Activated naive CD4-positive, alpha-beta T cell treated with anti-CD3 and anti-CD28 coated beads, Interleukin-2, amount 50 U/mL, for 72 hours (primary cell): Measurements from ENCODE around the gene C19orf33. TPM values are rescaled to one million over a fixed set of nuclear protein-coding genes. Genes with fewer than 3 reads are reported as not detected.
"Not testable (repeated sequence)": the region's sequence is repeated elsewhere in the genome, so short reads cannot be mapped to it uniquely, and the experiment has no call there.

Source experiments
- ATAC-seq, 2 donors: fragments of 150-1000 bp; cut with Tn5 transposase; 2 replicates each; pipeline ENCODE4 v1.10.0; 2021; ENCODE audit warnings: mild to moderate bottlenecking in 2 of 2, moderate library complexity in 2 of 2
- DNase-seq, 2 donors: peaks; one replicate each; pipeline ENCODE4 v3.0.0; 2021 to 2022; ENCODE audit warnings: low spot score in 2 of 2
- H3K27ac Mint-ChIP-seq, 2 donors: one replicate each; pipeline ENCODE4 v1.8.0; 2022; ENCODE audit warnings: mild to moderate bottlenecking in 2 of 2, mixed read lengths in 2 of 2
- H3K36me3 Mint-ChIP-seq, 2 donors: one replicate each; pipeline ENCODE4 v1.8.0; 2022; ENCODE audit warnings: mixed read lengths in 2 of 2
- H3K9me3 Mint-ChIP-seq, 2 donors: one replicate each; pipeline ENCODE4 v1.8.0; 2022; ENCODE audit warnings: mixed read lengths in 2 of 2
- total RNA-seq, 2 donors: library from RNA; stranded (reverse); gene quantifications; one replicate each; pipeline ENCODE4 v1.2.3, GENCODE V29; 2022

Gene C19orf33
- total RNA-seq = not detected

DNA sequence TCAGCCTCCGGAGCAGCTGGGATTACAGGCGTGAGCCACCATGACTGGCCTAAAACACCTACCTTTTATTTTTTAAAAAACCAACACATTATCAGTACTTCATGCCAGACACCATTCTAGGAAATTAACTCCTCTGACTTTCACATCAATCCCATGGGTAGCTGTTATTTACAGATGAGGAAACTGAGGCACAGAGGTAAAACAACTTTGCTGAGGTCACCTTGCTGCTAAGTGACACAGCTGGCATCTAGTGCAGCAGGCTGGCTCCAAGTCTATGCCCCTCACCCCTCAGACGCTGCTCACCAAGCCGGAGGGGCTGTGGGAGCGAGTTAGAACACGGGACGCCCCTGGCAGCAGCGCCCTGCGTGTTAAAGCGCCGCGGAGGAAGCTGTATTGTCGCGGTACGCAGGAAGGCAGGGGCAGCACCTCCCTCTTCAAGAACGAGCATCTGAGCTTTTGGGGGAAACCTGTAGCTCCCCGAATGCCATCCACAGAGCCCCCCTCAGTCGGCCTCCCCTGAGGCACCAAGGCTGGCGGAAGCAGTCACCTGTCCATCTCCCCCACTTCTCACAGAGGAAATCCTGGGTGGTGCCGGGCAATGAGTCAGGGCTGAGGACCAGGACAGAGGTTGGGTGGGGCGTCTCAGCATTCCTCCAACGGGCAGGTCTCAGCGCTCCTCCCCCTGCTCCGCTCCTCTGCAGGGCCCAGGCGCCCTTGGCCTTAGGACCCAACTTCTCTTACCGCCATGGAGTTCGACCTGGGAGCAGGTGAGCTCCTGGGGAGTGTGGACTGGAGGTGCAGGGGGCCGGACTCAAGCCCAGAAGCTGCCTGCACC is at the start of gene C19orf33:
Gene C19orf33 (plus strand): TSS at position 735 of the 835 bp plus-strand sequence. CDS start 11 bp downstream, at position 746.
- ATAC-seq (no peak), DNase-seq (no peak)
- Mint-ChIP-seq H3K36me3 (no peaks in the 10 kb centered on the region), H3K9me3 (no peaks in the 10 kb centered on the region), H3K27ac (no peak within 1 kb of the TSS)

DNA sequence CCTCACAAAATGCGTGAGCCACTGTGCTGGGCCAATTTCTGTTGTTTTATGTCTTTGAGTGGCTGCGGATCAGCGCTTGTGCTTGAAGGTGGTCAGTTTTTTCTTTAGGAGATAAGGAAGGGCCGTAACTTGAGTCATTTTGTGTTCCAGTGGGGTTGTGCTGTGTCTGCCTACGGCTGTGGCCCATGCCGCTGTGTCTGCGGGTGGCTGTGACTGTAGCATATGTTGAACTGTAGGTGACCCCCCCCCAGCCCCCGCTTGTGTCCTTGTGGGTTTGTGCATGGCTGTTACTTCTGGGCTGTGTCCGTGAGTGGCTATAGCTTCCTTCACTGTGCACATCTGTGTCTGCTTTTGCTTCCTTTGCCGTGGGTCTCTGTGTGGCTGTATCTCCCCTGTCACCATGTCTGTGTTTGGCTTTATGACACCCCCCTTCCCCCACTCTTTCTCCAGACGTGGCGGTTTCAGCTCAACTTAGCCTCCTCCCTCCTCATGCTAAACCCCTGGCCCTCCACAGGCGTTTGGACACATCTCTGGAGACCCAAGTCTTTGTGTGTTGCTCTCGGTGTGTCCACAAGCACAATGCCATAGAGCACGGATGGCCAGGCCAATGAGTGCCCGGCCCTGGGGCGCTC is 48.6 kb upstream of the C19orf33 start:
- no peaks in the 10 kb centered on the region for H3K36me3 Mint-ChIP-seq
- H3K27ac Mint-ChIP-seq = no peak overlapping the region
- no peaks in the 10 kb centered on the region for H3K9me3 Mint-ChIP-seq
- DNase-seq (no peak), ATAC-seq (no peak)

GRCh38 chr19:38261942-38262341 is 42.1 kb upstream of the C19orf33 start:
- not testable (repeated sequence) for H3K27ac Mint-ChIP-seq, DNase-seq, H3K9me3 Mint-ChIP-seq, ATAC-seq, H3K36me3 Mint-ChIP-seq

- no peak for ATAC-seq
- H3K9me3 Mint-ChIP-seq = no peaks in the 10 kb centered on the region
- peak overlapping the region in 1 of 2 donors; percentile 89 for H3K27ac Mint-ChIP-seq
Measured at GRCh38 chr19:38262585-38263268, 41.3 kb upstream of the C19orf33 start.

GRCh38 chr19:38263689-38264485 is 40.2 kb upstream of the C19orf33 start:
- peak; percentile 83 to 88 for DNase-seq
- Mint-ChIP-seq H3K9me3 (no peaks in the 10 kb centered on the region), H3K36me3 (peaks cover 5 to 10% of the 10 kb centered on the region in 2 donors), H3K27ac (peak overlapping the region; percentile 89 to 94)
- peak; percentile 87 to 91 for ATAC-seq

More at GRCh38 chr19:38262585-38263268, 41.3 kb upstream of the C19orf33 start:
- DNase-seq = no peak
- H3K36me3 Mint-ChIP-seq = peaks cover 5 to 10% of the 10 kb centered on the region in 2 donors

- Mint-ChIP-seq H3K9me3 (no peaks in the 10 kb centered on the region), H3K36me3 (peaks cover 5 to 10% of the 10 kb centered on the region in 2 donors), H3K27ac (peak within 1 kb of the TSS; percentile 89 to 94)
- no peak for DNase-seq
- ATAC-seq = peak; percentile 46 to 53
Measured at GRCh38 chr19:38264486-38265212, 39.4 kb upstream of the C19orf33 start, which contains the start of gene SPINT2. SPINT2 (plus strand) TSS chr19:38264573; CDS start chr19:38264893, 320 bp downstream.

DNA sequence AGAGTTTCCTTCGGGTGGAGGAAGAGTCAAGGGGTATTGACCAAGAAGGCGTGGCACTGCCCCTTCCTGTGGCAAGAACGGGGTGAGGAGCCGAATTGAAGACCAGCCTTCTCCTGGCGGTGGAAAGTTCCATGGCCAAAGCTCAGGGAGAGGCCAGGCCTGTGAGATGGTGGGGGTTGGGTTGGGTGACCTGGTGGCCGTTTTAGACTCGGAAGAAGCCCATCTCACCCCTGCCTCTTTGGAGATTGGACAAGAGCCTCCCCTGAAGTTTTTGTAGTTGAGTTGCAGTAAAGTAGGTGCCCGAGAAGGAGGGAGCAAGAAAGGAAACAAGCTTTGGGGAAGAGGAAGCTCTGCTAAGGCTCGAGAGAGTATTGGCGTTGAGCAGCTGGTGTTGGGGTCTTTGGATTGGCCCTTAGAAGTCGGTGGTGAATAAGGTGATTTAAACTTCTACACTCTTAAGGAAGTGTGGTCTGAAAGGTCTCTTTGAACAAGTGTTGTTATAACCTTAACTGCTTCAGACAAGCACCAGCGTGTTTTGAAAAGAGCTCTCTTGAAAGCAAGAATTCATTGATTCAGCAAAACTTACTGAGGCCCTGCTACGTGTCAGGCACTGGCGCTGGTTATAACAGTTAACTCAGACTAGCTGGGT is 38.7 kb upstream of the C19orf33 start:
- DNase-seq = no peak
- no peaks in the 10 kb centered on the region for H3K9me3 Mint-ChIP-seq
- peaks cover 5 to 10% of the 10 kb centered on the region in 2 donors for H3K36me3 Mint-ChIP-seq
- ATAC-seq = no peak
- H3K27ac Mint-ChIP-seq = peak overlapping the region; percentile 24 to 89

DNA sequence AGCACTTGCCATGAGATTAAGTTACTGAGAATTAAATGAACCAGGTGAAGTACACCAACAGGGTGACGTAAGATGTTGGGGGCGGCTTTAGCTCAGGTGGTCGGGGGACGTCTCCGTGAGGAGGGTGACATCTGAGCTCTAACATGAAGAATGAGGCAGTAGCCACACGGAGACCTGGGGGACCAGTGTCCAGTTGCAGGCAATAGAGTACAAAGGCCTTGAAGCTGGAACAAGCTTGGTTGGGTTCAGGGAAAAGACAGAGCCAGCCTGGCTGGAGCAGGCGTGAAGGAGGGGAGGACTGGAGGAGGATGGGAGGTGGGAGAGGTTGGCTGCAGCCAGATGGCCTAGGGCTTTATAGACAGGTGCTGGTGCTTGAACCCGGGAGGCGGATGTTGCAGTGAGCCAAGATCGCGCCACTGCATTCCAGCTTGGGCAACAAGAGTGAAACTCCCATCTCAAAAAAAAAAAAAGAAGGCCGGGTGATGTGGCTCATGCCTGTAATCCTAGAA is 38.1 kb upstream of the C19orf33 start:
- peak overlapping the region; percentile 62 to 89 for H3K27ac Mint-ChIP-seq
- no peak for ATAC-seq
- DNase-seq = no peak
- no peaks in the 10 kb centered on the region for H3K9me3 Mint-ChIP-seq
- H3K36me3 Mint-ChIP-seq = peaks cover 5 to 10% of the 10 kb centered on the region in 2 donors

- no peak for DNase-seq
- Mint-ChIP-seq H3K36me3 (peaks cover 5 to 10% of the 10 kb centered on the region in 2 donors), H3K27ac (peak overlapping the region in 1 of 2 donors; percentile 33), H3K9me3 (no peaks in the 10 kb centered on the region)
- no peak for ATAC-seq
Measured at GRCh38 chr19:38266981-38267597, 37.0 kb upstream of the C19orf33 start.

GRCh38 chr19:38267761-38268483 is 36.1 kb upstream of the C19orf33 start:
- Mint-ChIP-seq H3K27ac (peak overlapping the region in 1 of 2 donors; percentile 33), H3K9me3 (no peaks in the 10 kb centered on the region), H3K36me3 (peaks cover 5 to 10% of the 10 kb centered on the region in 2 donors)
- no peak for ATAC-seq
- DNase-seq = no peak

DNA sequence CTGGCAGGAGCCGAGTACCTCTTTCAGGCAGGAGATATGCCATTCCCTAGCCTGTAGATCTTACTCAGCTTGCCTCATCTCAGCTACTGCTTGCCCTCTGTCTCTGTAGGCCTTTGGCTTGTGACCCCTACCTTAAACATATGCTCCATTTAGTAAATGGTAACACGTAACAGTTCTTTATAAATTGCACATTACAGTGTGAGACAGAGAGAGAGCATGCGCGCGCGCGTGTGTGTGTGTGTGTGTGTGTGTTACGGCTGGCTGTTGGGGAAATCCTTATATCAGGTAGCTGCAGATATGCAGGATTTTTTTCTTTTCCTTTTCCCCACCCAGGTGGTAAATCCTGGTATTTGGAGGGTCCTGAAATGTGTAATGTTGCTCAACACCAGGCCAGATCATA is 35.5 kb upstream of the C19orf33 start:
- DNase-seq (no peak), ATAC-seq (no peak)
- Mint-ChIP-seq H3K36me3 (peaks cover 5 to 10% of the 10 kb centered on the region in 2 donors), H3K9me3 (no peaks in the 10 kb centered on the region), H3K27ac (no peak overlapping the region)

GRCh38 chr19:38270587-38271167 is 33.4 kb upstream of the C19orf33 start:
- H3K27ac Mint-ChIP-seq = no peak overlapping the region

DNA sequence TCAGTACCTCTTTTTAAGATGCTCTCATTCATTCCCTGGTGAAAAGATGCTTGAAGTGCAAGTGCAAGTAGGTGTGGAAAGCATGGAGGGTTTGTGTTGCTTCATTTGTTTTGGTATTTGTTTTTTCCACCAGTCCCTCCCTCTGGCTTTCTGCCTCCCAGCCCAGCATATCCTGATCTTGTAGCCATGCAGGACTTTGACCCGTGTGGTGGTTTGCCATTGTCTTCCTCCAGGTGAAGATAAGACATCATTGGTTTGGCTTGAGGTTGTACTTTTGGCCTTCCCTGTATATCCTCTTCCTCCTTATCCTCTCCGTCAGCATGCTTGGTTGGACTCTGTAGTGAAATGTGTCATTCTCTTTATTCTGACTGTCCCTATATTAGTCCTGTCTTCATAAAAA is 30.6 kb upstream of the C19orf33 start:
- Mint-ChIP-seq H3K9me3 (no peaks in the 10 kb centered on the region), H3K27ac (no peak overlapping the region), H3K36me3 (no peaks in the 10 kb centered on the region)
- DNase-seq (no peak), ATAC-seq (no peak)

More at GRCh38 chr19:38270587-38271167, 33.4 kb upstream of the C19orf33 start:
- H3K9me3 Mint-ChIP-seq = no peaks in the 10 kb centered on the region
- ATAC-seq = no peak
- no peak for DNase-seq
- peaks cover 0 to 2% of the 10 kb centered on the region in 2 donors for H3K36me3 Mint-ChIP-seq

GRCh38 chr19:38274739-38275138 is 29.3 kb upstream of the C19orf33 start:
- H3K9me3 Mint-ChIP-seq = no peaks in the 10 kb centered on the region
- ATAC-seq (no peak), DNase-seq (no peak)
- no peaks in the 10 kb centered on the region for H3K36me3 Mint-ChIP-seq
- no peak overlapping the region for H3K27ac Mint-ChIP-seq
